ENCODE results near the gene SCIN. TPM values are rescaled to one million over a fixed set of nuclear protein-coding genes. Genes with fewer than 3 reads are reported as not detected.
"Not testable (repeated sequence)": the region's sequence is repeated elsewhere in the genome, so short reads cannot be mapped to it uniquely, and the experiment has no call there.

The SCIN gene
- total RNA-seq, 1 donor from 2014 or later = 0.13 TPM

DNA sequence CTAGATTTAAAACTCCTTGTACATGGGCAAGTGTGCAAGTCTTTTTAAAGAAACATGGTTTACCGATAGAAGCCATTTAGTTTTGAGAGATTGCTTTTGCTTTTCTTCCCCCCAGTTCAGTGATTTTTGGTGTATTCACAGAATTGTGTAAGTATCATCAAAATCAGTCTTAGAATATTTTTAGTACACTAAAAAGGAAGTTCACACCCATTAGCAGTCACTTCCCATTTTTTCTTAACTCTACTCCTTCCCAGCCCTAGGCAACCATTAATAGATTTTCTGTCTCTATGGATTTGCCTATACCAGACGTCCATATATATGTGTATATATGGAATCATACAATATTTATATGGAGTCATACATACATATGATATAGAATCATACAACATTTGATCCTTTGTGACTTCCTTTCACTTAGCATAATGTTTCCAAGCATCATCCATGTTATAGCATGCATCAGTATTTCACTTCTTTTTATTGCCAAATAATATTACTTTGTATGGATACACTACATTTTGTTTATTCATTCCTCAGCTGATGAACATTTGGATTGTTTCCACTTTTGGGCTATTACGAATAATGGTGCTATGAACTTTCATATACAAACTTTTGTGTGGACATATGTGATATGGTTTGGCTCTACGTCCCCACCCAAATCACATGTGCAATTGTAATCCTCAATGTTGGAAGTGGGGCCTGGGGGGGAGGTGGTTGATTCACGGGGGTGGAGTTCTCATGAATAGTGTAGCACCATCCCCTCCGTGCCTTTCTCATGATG, 100.4 kb downstream of the SCIN start:
- DNase-seq = no peak
- intact Hi-C loops (cut with DNase I) = loop anchor here (10.0 kb wide), 1 partner anchor 504 kb away; no protein-coding TSS in a partner anchor

DNA sequence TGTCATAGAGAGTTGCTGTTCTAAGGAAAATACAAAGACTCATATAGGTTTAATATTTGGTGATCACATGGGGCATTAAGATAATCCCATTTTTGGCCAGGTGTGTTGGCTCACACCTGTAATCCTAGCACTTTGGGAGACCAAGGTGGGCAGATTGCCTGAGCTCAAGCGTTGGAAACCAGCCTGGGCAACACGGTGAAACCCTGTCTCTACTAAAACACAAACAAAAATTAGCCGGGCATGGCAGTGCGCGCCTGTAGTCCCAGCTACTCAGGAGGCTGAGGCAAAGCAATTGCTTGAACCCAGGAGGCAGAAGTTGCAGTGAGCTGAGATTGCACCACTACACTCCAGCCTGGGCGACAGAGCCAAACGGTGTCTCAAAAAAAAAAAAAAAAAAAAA, 102.9 kb downstream of the SCIN start:
- intact Hi-C loops (cut with DNase I) = loop anchor here (10.0 kb wide), 1 partner anchor 501 kb away; no protein-coding TSS in a partner anchor
- ATAC-seq (ENCODE audit: poor library complexity); DNase-seq: not testable (repeated sequence)

More for the DNA sequence above, 100.4 kb downstream of the SCIN start:
- peak; percentile 66 for ATAC-seq (ENCODE audit: poor library complexity)

DNA sequence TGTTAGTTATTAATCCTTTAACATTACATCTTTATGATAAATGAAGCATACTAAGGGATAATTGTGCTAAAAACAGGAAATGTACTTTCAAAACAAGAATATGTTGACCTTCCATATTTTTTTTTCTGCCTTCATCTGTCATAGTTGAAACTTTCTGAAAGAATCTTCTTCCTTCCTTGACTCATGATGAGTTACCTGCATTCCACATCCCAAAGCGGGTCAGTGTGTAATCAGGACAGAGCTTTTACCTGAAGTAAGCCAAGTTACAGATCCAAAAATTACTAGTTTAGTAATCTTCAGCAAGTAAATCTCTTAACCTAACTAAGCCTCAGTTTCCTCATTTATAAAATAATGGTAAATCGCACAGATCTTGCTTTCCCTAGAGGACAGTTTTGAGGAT, 103.5 kb downstream of the SCIN start:
- DNase-seq (no peak), ATAC-seq (ENCODE audit: poor library complexity) (no peak)
- intact Hi-C loops (cut with DNase I) = loop anchor here (10.0 kb wide), 1 partner anchor 501 kb away; no protein-coding TSS in a partner anchor

DNA sequence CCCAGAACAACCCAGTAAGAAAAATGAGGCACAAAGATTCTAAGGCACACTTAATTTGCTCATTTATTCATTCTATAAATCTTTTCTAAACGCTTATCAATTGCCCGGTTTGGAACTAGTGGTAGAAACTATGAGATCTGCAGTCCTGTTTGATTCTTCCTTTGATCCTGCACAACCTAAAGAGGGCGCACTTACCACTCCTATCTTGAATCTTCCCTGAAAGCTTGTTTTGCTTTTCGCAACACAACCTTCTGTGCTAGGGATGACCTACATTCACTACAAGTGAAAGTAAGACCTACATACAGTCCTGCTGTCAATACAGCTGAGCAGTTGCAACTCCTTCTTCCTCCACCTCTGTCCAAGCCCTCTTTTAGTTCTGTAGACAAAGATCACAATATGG, 104.3 kb downstream of the SCIN start:
- no peak for DNase-seq
- peak; percentile 52 for ATAC-seq (ENCODE audit: poor library complexity)
- intact Hi-C loops (cut with DNase I) = loop anchor here (10.0 kb wide), 1 partner anchor 500 kb away; no protein-coding TSS in a partner anchor

DNA sequence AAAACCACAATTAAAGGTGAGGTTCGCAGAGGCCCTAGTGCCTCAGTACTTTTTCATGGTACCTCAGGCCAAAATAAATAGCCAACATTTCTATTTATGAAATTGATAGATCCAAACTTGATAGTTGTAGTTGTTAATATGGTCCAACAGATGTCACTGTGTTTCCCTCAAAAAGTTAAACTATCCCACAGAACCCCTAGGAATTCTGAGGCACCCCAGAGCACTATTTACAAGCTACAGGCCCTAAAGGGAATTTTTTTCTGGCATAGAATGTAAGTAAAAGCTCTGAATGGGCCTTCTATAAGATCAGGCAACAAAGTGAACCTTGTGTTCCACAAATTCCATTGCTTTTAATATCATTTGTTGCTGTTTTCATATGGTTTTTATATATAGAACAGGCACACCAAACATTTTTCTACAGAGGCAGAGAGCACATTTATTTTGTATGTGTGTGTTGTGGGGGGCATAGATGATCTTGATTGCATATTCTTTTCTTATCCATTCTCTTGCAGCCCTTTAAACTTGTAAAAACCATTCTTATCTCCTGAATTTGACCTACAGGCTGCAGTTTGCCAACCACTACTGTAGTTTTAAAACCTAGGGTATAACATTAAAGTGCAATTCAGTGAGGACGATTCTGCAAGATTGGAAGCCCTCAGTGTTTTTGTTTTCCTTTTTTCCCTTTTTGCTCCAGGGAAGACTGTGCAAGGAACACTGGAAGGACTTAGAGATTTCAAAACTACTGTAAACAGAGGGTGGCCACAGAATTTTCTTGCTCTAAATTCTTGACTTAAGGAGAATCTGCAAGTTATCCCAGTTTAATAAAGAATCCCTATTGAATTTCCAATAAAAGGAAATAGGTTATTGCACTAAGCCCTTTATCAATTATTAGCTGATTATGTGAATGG, 113.4 kb downstream of the SCIN start:
- ATAC-seq (ENCODE audit: poor library complexity) = no peak
- intact Hi-C loops (cut with DNase I) = loop anchor here (5.0 to 10.0 kb wide), 2 partner anchors 431 to 578 kb away; no protein-coding TSS in a partner anchor
- no peak for DNase-seq

DNA sequence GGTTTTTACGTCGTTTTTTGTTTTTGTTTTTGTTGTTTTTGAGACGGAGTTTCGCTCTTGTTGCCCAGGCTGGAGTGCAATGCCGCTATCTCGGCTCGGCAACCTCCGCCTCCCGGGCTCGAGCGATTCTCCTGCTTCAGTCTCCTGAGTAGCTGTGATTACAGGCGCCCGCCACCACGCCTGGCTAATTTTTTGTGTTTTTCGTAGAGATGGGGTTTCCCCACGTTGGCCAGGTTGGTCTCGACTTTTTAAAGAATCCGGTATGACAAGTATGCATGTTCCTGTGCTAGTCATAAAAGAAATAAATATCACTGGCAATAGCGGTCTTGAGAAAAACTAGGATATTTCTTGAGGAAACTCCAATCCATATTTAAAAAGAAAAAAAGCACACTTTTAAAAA, 114.2 kb downstream of the SCIN start:
- intact Hi-C loops (cut with DNase I) = loop anchor here (5.0 to 10.0 kb wide), 3 partner anchors 43 to 578 kb away; no protein-coding TSS in a partner anchor
- DNase-seq (no peak), ATAC-seq (ENCODE audit: poor library complexity) (no peak)

DNA sequence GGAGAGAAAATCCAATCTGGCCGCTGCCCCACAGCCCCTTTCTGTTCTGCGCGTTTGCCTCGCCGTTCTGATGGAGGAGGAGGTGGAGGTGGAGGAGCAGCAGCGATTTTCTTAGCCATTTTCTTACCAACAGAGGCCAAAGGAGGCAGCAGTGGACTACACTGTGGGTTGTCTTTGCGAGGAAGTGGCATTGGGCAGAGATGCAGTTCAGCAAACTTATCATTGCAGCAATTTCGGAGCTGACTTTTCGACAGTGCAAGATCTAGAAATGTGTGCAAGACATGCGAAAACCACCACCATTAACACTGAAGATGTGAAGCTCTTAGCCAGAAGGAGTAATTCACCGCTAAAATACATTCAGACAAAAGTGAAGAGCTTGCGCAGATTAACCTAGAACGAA, 115.0 kb downstream of the SCIN start:
- ATAC-seq (ENCODE audit: poor library complexity) (no peak), DNase-seq (no peak)
- intact Hi-C loops (cut with DNase I) = loop anchor here (5.0 to 10.0 kb wide), 2 partner anchors 42 to 429 kb away; no protein-coding TSS in a partner anchor

DNA sequence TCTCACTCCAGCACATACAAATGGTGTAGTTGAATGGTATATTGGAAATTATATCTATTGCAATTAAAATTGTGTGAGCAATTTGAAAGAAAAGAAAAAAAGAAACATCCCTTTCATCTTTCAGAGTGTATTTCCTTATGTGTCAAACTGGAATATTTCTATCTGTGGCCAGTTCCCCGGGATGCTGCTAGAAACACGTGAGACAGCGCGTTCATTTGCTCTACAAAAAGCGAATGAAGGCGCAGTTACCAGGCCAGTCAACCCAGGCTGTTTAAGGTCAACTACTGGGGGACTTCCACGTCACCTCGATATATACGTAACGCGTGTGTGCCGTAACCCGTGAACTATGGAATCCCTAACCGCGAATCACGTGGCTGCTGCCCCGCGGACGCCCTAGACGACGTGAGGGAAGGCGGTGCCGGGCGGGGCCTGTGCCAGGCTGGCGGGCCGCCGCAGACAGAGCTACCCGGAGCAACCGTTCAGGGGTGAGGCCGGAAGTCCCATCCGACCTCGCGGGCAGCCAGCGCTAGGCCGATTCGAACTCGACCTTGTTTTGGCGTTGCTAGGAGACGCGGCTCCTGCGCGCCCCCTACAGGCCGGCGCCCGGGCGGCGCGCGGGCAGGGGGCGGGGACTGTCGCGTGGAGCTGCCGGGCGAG, 115.8 kb downstream of the SCIN start:
- intact Hi-C loops (cut with DNase I) = loop anchor here (5.0 to 10.0 kb wide), 2 partner anchors 41 to 428 kb away; no protein-coding TSS in a partner anchor
- DNase-seq (peak; percentile 96), ATAC-seq (ENCODE audit: poor library complexity) (peak; percentile 92)

DNA sequence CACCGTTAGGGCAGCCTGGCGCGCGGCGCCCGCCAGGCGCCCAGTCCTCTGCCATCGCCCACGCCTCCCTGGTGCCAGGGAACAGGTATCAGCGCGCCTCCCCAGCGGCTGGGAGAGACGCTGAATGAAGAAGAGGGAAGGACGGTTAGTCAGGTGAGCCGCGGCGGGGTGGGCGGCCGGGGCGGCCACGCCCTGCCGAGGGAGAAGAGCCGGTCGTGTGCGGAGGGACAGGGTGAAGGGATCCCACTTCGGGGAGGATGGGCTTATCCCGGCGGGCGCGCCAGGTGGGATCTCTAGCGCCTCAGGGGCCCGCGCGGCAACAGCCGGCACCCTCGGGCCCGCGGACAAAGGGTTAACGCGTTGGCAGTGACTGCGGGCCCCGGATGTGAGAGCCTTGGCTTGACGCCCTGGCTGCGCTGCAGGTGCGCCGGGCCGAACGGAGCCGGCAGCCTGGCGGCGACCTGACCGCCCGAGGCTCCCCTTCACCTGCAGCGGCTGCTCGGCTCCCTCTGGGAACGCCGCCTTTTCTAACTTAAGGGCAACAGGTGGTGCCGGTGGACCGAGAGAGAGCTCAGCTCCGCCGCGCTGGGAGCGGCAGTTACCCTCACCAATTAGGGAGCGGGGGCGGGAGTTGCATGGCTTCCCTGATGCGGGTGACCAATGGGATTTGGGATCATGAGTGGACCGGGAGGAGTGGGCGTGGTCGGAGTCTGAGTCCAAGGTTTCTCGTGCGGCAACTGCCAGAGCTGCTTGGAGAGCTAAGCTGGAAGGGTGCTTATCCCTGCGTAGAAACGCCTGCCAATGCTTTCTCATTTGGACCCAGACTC, 116.6 kb downstream of the SCIN start, which contains the start of gene ARL4A:
ARL4A (plus strand) TSS at position 743 of the 827 bp plus-strand sequence. CDS start 622 bp downstream, outside the sequence.
- intact Hi-C loops (cut with DNase I) = loop anchor here (5.0 to 10.0 kb wide), 2 partner anchors 40 to 428 kb away; no protein-coding TSS in a partner anchor
- ATAC-seq (ENCODE audit: poor library complexity) (peak; percentile 95), DNase-seq (peak; percentile 99)

DNA sequence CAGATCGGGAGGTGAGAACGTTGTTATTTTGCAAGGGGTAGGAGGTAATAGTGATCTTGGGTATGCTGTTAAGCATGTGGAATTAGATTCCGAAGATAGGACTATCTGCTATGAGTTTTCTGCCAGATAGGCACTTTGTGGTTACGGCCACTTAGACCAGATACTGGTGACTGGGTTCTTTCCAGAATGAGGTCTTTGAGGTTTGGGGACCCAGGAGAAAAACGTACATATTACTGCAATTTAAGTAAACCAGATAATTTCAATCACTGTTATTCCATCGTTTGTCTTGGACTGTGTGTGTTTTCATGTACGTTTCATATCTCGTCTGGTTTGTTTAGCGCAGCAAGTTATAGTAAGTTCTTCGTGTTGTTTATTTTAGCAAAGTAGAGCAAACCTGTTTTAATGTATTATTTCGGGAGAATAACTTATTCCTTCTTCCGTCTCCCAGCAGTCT, 117.2 kb downstream of the SCIN start:
- no peak for ATAC-seq (ENCODE audit: poor library complexity)
- intact Hi-C loops (cut with DNase I) = loop anchor here (5.0 to 10.0 kb wide), 2 partner anchors 40 to 427 kb away; no protein-coding TSS in a partner anchor
- no peak for DNase-seq

DNA sequence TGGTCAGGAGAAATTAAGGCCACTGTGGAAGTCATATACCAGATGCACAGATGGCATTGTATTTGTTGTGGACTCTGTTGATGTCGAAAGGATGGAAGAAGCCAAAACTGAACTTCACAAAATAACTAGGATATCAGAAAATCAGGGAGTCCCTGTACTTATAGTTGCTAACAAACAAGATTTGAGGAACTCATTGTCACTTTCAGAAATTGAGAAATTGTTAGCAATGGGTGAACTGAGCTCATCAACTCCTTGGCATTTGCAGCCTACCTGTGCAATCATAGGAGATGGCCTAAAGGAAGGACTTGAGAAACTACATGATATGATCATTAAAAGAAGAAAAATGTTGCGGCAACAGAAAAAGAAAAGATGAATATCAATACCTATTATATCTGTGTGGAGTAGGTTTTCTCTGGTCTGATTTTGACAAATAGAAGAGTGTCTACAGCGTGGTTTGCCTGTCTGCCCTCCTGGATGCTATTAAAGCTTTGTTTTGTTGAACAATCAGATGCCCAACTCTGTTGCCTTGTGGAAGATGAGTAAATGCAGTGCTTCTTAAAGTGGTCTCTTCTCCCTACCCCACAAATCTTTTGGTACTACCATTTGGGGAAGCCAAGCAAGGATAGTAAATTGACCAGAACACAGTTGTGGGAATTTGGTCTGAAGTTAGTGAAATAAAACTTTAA, 118.1 kb downstream of the SCIN start:
- ATAC-seq (ENCODE audit: poor library complexity); DNase-seq: not testable (repeated sequence)
- intact Hi-C loops (cut with DNase I) = loop anchor here (5.0 to 10.0 kb wide), 2 partner anchors 39 to 426 kb away; no protein-coding TSS in a partner anchor

DNA sequence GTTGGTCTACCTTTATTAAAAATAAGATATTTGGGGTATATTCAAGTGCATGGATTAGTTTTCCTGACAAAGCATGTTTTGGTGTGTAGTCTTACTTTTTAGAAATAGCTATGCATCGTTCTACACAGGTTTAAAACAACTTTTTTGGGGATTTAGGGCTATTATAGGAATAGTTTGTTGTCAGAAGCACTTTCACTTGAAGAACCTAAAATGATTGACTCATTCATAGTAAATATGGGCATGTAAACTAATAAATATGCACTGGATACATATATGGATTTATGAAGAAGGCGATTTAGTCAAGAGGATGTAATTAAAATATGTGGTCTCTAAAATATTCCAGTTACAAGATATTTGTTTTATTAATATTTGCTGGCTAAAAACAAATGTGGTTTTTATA, 118.9 kb downstream of the SCIN start:
- intact Hi-C loops (cut with DNase I) = loop anchor here (5.0 to 10.0 kb wide), 2 partner anchors 38 to 425 kb away; no protein-coding TSS in a partner anchor
- ATAC-seq (ENCODE audit: poor library complexity) (no peak), DNase-seq (no peak)

DNA sequence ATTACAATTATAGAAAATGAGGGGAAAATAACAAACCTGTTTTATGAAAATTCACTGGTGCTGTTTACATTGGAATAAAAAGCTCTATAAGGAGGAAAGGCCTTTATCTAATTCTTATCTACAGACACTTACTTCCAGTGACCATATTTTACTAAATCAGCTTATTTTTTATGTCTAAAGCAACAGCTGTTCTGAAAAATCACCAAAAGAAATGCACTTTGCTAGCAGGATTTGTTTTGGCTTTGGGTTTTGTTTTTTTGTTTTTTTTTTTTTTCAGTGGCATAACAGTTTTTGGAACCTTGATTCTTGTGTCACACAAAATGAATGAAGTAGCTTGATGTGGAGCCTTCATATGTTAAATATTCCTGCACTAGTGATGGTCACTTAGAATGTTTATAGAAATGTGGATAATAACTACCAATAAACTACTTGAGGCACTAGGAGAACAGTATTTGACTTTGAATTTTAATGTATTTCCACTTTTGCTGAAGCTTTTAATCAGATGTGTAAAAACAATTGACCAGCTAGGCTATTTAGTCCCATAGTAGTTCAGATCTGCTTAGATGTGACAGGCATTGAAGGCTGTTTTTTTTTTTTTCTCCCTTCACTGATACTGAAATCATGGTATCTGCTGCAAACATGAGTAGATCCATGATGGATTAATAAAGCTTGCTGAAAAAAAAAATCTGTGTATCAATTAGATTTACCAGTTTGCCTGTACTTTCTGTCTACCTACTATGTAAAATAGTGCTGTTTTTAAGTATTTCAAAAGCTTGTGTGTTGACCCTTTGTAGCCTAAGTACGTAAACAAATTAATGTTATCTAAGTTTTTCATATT, 119.7 kb downstream of the SCIN start:
- no peak for DNase-seq
- intact Hi-C loops (cut with DNase I) = no loop called here
- no peak for ATAC-seq (ENCODE audit: poor library complexity)

DNA sequence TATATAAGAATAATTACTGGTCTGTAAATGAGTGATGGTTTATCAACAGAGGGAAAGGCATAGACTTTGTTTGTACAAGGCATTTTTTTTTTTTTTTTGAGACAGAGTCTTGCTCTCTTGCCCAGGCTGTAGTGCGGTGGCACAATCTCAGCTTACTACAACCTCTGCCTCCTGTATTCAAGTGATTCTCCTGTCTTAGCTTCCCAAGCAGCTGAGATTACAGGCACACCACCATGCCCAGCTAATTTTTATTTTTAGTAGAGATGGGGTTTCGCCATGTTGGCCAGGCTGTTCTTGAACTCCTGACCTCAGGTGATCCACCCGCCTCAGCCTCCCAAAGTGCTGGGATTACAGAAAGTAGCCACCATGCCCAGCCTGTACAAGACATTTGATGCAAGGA, 120.9 kb downstream of the SCIN start:
- ATAC-seq (ENCODE audit: poor library complexity); intact Hi-C loops (cut with DNase I); DNase-seq: not testable (repeated sequence)

DNA sequence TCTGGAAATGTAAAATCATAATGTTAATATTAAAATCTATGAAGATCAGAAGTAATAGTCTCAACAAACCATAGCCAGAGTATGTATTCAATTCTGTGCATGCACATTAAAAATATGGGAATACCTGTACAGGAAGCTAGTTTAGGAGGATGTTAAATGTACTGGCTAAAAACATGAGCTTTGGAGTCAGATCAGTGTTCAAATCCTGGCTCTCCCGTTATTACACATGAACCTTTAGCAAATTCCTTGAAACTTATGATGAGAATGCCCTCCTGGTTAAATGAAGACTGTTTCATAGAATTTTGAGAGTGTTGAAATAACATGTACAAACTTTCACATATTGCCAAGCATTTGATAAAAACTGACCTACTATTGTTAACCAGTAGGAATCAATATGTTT, 121.5 kb downstream of the SCIN start:
- ATAC-seq (ENCODE audit: poor library complexity) = no peak
- no peak for DNase-seq
- intact Hi-C loops (cut with DNase I) = no loop called here

Data from Right ventricle myocardium superior (tissue), 1 donor.